Stomach (tissue), 9 donors: ENCODE results near the gene FAM168A. TPM values are rescaled to one million over a fixed set of nuclear protein-coding genes. Genes with fewer than 3 reads are reported as not detected.

Experiments used
- DNase-seq, 2 donors: peaks; one replicate each; pipeline versions ENCODE4 v3.0.0 to v3.0.0-alpha.2; 2013 to 2019
- H3K27ac ChIP-seq, 5 donors: fragments of 200-600 bp in 4 of 5; sonication (generic) in 4 of 5; one replicate each; pipeline ENCODE4 v1.5.1; 2013 to 2019; ENCODE audit warnings: mild to moderate bottlenecking in 1 of 5, moderate library complexity in 1 of 5
- H3K27me3 ChIP-seq, 3 donors: fragments of 200-600 bp; sonication (generic); one replicate each; pipeline ENCODE4 v1.5.1; 2017 to 2019; ENCODE audit warnings: mixed run types in 1 of 3
- H3K36me3 ChIP-seq, 4 donors: fragments of 200-600 bp; sonication (generic); 1 replicate in 3 of 4; 2 replicates in 1 of 4; pipeline ENCODE4 v1.5.1; 2016 to 2019
- H3K4me1 ChIP-seq, 4 donors: fragments of 200-600 bp; sonication (generic); one replicate each; pipeline ENCODE4 v1.5.1; 2016 to 2019
- H3K4me3 ChIP-seq, 4 donors: fragments of 200-600 bp; sonication (generic) in 3 of 4; one replicate each; pipeline ENCODE4 v1.5.1; 2016 to 2019; ENCODE audit warnings: mild to moderate bottlenecking in 1 of 4
- H3K9me3 ChIP-seq, 4 donors: fragments of 200-600 bp; sonication (generic); one replicate each; pipeline ENCODE4 v1.5.1; 2016 to 2019
- CTCF ChIP-seq, 7 experiments: fragments of 450-650 bp in 4 of 7; fragments of 200-600 bp in 3 of 7; sonication (generic) in 3 of 7; IDR thresholded peaks; one replicate each; pipeline ENCODE4 v1.5.1; 2016 to 2019; ENCODE audit warnings: antibody characterized with exemption in 7 of 7, control low read depth in 2 of 7, mild to moderate bottlenecking in 1 of 7
- EP300 ChIP-seq: sonication (generic); formaldehyde crosslinking; IDR thresholded peaks from one replicate; pipeline ENCODE4 v1.6.1; 2017; ENCODE audit warnings: antibody characterized with exemption
- POLR2A ChIP-seq, 4 donors: fragments of 450-650 bp; IDR thresholded peaks; one replicate each; pipeline ENCODE4 v1.6.1; 2016; ENCODE audit warnings: antibody characterized with exemption in 4 of 4, control low read depth in 2 of 4, mild to moderate bottlenecking in 1 of 4, moderate library complexity in 1 of 4
- POLR2AphosphoS5 ChIP-seq, 3 donors: sonication (generic); formaldehyde crosslinking; IDR thresholded peaks; one replicate each; pipeline ENCODE4 v1.6.1; 2016; ENCODE audit warnings: antibody characterized with exemption in 3 of 3
- WGBS, 5 donors: extraction: QIAGEN DNeasy Blood & Tissue Kit in 3 of 5; methylation state at CpG; one replicate each; pipeline versions ENCODE4 v1.1.5 to v1.1.7; 2013 to 2018; 5-methylcytosine and 5-hydroxymethylcytosine counted together
- intact Hi-C: fragments of 100-400 bp; cut with DNase I; formaldehyde crosslinking; loops from one replicate; pipeline ENCODE4 v1.15.1; 2023; ENCODE audit warnings: low total_unique reads
- polyA plus RNA-seq, 3 donors: library from polyadenylated mRNA; stranded (reverse); fragments of 200-250 nt; gene quantifications; one replicate each; pipeline ENCODE4 v1.2.3, GENCODE V29; 2013
- total RNA-seq, 5 donors: library from RNA; depleted of rRNA; stranded (reverse); fragments of >200 nt; gene quantifications; one replicate each; pipeline versions ENCODE4 v1.1.0 to v1.2.3, GENCODE V29; 2014 to 2016
- donor health status: healthy with polysubstance abuse.
- donor health status: Bipolar disorder and iron deficiency.
- donor health status: healthy.

FAM168A gene
- total and polyA plus RNA-seq, 8 donors: 4.3 to 25.4 (median 6.3) TPM

- Histone ChIP-seq H3K9me3 (no peaks in the 10 kb centered on the region), H3K27ac (no peak overlapping the region), H3K27me3 (no peaks in the 10 kb centered on the region), H3K4me3 (no peak overlapping the region), H3K36me3 (peaks cover 25 to 71% (median 62%) of the 10 kb centered on the region in 4 donors), H3K4me1 (peaks cover 0 to 16% (median 2%) of the 10 kb centered on the region in 4 donors)
- no peak for DNase-seq
- intact Hi-C loops: no loop called here
- no peak for TF ChIP-seq POLR2A (IDR thresholded peaks at IDR 0.05)
- no peak for TF ChIP-seq CTCF (IDR thresholded peaks at IDR 0.05)
- no peak for TF ChIP-seq EP300
- no peak for TF ChIP-seq POLR2AphosphoS5 (IDR thresholded peaks at IDR 0.05)
- WGBS, 5 donors: 72 to 79% (median 76%) methylated on average over 9 to 20 of the region's 20 CpGs
Measured at GRCh38 chr11:73367482-73368024, 230.4 kb downstream of the FAM168A start.

- intact Hi-C loops: no loop called here
Measured at GRCh38 chr11:73366953-73367352, 231.0 kb downstream of the FAM168A start.

GRCh38 chr11:73366265-73366610 lies 231.7 kb downstream of the FAM168A start:
- H3K36me3 ChIP-seq: peaks cover 37 to 84% (median 75%) of the 10 kb centered on the region in 4 donors
- H3K27me3 ChIP-seq: no peaks in the 10 kb centered on the region
- no peaks in the 10 kb centered on the region for H3K9me3 ChIP-seq
- 70 to 90% (median 85%) methylated on average over 4 of the region's 4 CpGs for WGBS, 5 donors
- DNase-seq: no peak
- no peak overlapping the region for H3K4me3 ChIP-seq
- intact Hi-C loops: no loop called here
- peak overlapping the region in 1 of 5 donors; percentile 14 for H3K27ac ChIP-seq
- peaks cover 0 to 10% (median 2%) of the 10 kb centered on the region in 4 donors for H3K4me1 ChIP-seq
- no peak for TF ChIP-seq EP300
- no peak for TF ChIP-seq CTCF (IDR thresholded peaks at IDR 0.05)
- no peak for TF ChIP-seq POLR2AphosphoS5 (IDR thresholded peaks at IDR 0.05)
- TF ChIP-seq POLR2A (IDR thresholded peaks at IDR 0.05): no peak

More at GRCh38 chr11:73366953-73367352, 231.0 kb downstream of the FAM168A start:
- 63 to 83% (median 79%) methylated on average over 6 of the region's 6 CpGs for WGBS, 5 donors
- Histone ChIP-seq H3K9me3 (no peaks in the 10 kb centered on the region), H3K36me3 (peaks cover 31 to 77% (median 68%) of the 10 kb centered on the region in 4 donors), H3K4me3 (no peak overlapping the region), H3K27me3 (no peaks in the 10 kb centered on the region), H3K4me1 (peaks cover 0 to 10% (median 2%) of the 10 kb centered on the region in 4 donors), H3K27ac (no peak overlapping the region)
- no peak for DNase-seq
- TF ChIP-seq POLR2AphosphoS5 (IDR thresholded peaks at IDR 0.05) (no peak), CTCF (IDR thresholded peaks at IDR 0.05) (no peak), EP300 (no peak), POLR2A (IDR thresholded peaks at IDR 0.05) (no peak)

GRCh38 chr11:73365352-73366264 lies 232.3 kb downstream of the FAM168A start:
- peaks cover 0 to 10% (median 2%) of the 10 kb centered on the region in 4 donors for H3K4me1 ChIP-seq
- peak overlapping the region in 1 of 5 donors; percentile 46 for H3K27ac ChIP-seq
- no peaks in the 10 kb centered on the region for H3K27me3 ChIP-seq
- no peak for DNase-seq
- TF ChIP-seq POLR2A (IDR thresholded peaks at IDR 0.05) (no peak), CTCF (IDR thresholded peaks at IDR 0.05) (no peak), POLR2AphosphoS5 (IDR thresholded peaks at IDR 0.05) (no peak), EP300 (no peak)
- peaks cover 42 to 91% (median 81%) of the 10 kb centered on the region in 4 donors for H3K36me3 ChIP-seq
- 74 to 88% (median 86%) methylated on average over 19 to 24 of the region's 24 CpGs for WGBS, 5 donors
- H3K4me3 ChIP-seq: no peak overlapping the region
- H3K9me3 ChIP-seq: no peaks in the 10 kb centered on the region
- intact Hi-C loops: no loop called here
